ENCODE measurements around the gene COG2. TPM values are rescaled to one million over a fixed set of nuclear protein-coding genes. Genes with fewer than 3 reads are reported as not detected.

The COG2 gene, protein sequence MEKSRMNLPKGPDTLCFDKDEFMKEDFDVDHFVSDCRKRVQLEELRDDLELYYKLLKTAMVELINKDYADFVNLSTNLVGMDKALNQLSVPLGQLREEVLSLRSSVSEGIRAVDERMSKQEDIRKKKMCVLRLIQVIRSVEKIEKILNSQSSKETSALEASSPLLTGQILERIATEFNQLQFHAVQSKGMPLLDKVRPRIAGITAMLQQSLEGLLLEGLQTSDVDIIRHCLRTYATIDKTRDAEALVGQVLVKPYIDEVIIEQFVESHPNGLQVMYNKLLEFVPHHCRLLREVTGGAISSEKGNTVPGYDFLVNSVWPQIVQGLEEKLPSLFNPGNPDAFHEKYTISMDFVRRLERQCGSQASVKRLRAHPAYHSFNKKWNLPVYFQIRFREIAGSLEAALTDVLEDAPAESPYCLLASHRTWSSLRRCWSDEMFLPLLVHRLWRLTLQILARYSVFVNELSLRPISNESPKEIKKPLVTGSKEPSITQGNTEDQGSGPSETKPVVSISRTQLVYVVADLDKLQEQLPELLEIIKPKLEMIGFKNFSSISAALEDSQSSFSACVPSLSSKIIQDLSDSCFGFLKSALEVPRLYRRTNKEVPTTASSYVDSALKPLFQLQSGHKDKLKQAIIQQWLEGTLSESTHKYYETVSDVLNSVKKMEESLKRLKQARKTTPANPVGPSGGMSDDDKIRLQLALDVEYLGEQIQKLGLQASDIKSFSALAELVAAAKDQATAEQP
- polyA plus RNA-seq (2013, experiment 1 of 2), result 21.9 TPM
- polyA plus RNA-seq (2013, experiment 2 of 2), result 22.2 TPM

DNA sequence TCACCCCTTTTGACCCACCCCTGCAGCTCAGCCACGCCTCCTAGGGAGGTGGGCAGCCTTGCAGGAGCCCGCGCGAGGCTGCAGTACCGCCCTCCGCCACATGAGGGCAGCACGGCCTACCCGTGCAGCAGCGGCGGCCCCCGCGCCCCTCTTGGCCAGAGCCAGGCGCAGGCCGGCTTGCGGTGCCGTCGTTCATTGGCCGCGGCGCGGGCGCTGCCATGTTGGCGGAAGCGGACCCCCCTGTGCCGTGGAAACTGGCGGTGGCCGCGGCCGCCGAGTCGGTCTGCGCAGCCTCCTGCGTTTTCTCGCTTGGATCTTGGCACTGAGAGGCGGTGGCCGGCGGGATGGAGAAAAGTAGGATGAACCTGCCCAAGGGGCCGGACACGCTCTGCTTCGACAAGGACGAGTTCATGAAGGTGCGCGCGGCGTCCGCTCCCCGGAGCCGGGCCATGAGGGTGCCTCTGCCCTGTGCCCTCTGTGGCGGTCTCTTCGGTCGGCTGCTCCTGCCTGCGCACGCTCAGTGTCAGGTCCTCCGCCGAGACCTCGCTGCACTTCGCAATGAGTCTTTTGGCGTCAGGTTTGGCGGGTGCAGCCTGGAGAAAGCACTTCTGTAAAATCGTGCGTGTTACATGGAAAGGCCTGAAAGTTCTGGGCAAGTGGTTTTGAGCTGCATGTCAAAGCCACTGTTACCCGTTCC lies at the start of gene COG2:
COG2 (plus strand) TSS at position 219 of the 697 bp plus-strand sequence; CDS start at position 345, 126 bp downstream.
- Histone ChIP-seq H3K4me2 (ENCODE audit: low read length) (peak within 1 kb of the TSS; percentile 96), H4K8ac (ENCODE audit: low read depth, low read length) (peak within 1 kb of the TSS; percentile 87), H3K79me1 (ENCODE audit: low read length) (peaks cover 22% of the 10 kb centered on the region), H3K27me3 (ENCODE audit: insufficient read depth, low read length, poor library complexity) (no peaks in the 10 kb centered on the region), H3K4ac (ENCODE audit: low read depth, low read length) (no peak within 1 kb of the TSS), H2BK15ac (replicated peaks; ENCODE audit: low read depth) (no peak within 1 kb of the TSS), H3K9ac (ENCODE audit: low read length) (peak within 1 kb of the TSS; percentile 81), H2BK5ac (ENCODE audit: low read length) (peak within 1 kb of the TSS; percentile 11), H3K4me1 (ENCODE audit: control insufficient read depth, low read depth, low read length) (no peaks in the 10 kb centered on the region), H3K4me3 (ENCODE audit: low read length) (peak within 1 kb of the TSS; percentile 76), H3K18ac (ENCODE audit: low read length) (no peak within 1 kb of the TSS), H3K36me3 (ENCODE audit: control insufficient read depth, insufficient read depth, low read length) (no peaks in the 10 kb centered on the region), H2BK120ac (ENCODE audit: low read depth, low read length) (no peak within 1 kb of the TSS), H3K23ac (ENCODE audit: low read length) (no peak within 1 kb of the TSS), H4K5ac (ENCODE audit: low read length) (peak within 1 kb of the TSS; percentile 50), H3K79me2 (ENCODE audit: control insufficient read depth, insufficient read depth, low read length) (peaks cover 40% of the 10 kb centered on the region), H2AK5ac (ENCODE audit: low read length) (no peak within 1 kb of the TSS), H3K56ac (ENCODE audit: low read length) (peak within 1 kb of the TSS; percentile 93), H3K27ac (ENCODE audit: low read depth, low read length) (no peak within 1 kb of the TSS)
- WGBS (ENCODE audit: extremely low coverage, insufficient coverage, low lambda C conversion rate), result no CpG with 5 or more reads among the region's 62 CpGs
- DNase-seq, result peak; percentile 96

DNA sequence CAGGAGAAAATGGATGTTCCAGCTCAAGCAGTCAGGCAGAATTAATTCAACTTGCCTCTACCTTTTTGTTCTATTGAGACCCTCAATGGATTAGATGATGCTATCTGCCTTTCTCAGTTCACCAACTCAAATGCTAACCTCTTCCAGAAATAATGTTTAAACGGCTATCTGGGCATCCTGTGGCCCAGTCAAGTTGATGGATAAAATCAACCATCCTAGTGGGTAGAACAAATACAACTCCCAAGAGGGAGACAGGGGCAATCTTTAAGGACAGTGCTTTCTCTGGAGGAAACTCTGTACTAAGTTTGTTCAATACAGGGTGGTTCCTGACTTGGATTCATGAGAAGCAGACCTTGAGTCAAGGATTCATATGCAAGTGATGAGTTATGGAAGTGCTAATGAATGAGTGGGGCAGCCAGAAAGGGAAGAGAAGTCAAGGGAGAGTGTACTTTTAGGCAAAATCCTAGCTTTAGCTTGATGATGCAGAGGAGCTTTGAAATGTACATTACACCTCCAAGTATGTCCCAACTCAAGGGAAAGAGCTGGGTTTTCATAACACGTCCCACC lies 49.4 kb upstream of the COG2 start:
- Histone ChIP-seq H3K4me3 (ENCODE audit: low read length) (no peak overlapping the region), H3K36me3 (ENCODE audit: control insufficient read depth, insufficient read depth, low read length) (no peaks in the 10 kb centered on the region), H3K27me3 (ENCODE audit: insufficient read depth, low read length, poor library complexity) (no peaks in the 10 kb centered on the region), H3K27ac (ENCODE audit: low read depth, low read length) (no peak overlapping the region), H3K4ac (ENCODE audit: low read depth, low read length) (no peak overlapping the region), H3K4me1 (ENCODE audit: control insufficient read depth, low read depth, low read length) (no peaks in the 10 kb centered on the region), H3K79me1 (ENCODE audit: low read length) (no peaks in the 10 kb centered on the region), H4K5ac (ENCODE audit: low read length) (no peak overlapping the region), H3K9ac (ENCODE audit: low read length) (no peak overlapping the region), H2BK5ac (ENCODE audit: low read length) (no peak overlapping the region), H3K79me2 (ENCODE audit: control insufficient read depth, insufficient read depth, low read length) (no peaks in the 10 kb centered on the region), H3K56ac (ENCODE audit: low read length) (no peak overlapping the region), H2BK120ac (ENCODE audit: low read depth, low read length) (no peak overlapping the region), H4K8ac (ENCODE audit: low read depth, low read length) (no peak overlapping the region), H3K4me2 (ENCODE audit: low read length) (no peak overlapping the region), H2BK15ac (replicated peaks; ENCODE audit: low read depth) (no peak overlapping the region), H3K23ac (ENCODE audit: low read length) (no peak overlapping the region), H2AK5ac (ENCODE audit: low read length) (no peak overlapping the region), H3K18ac (ENCODE audit: low read length) (no peak overlapping the region)
- DNase-seq, result no peak
- no CpG with 5 or more reads among the region's 2 CpGs for WGBS (ENCODE audit: extremely low coverage, insufficient coverage, low lambda C conversion rate)

DNA sequence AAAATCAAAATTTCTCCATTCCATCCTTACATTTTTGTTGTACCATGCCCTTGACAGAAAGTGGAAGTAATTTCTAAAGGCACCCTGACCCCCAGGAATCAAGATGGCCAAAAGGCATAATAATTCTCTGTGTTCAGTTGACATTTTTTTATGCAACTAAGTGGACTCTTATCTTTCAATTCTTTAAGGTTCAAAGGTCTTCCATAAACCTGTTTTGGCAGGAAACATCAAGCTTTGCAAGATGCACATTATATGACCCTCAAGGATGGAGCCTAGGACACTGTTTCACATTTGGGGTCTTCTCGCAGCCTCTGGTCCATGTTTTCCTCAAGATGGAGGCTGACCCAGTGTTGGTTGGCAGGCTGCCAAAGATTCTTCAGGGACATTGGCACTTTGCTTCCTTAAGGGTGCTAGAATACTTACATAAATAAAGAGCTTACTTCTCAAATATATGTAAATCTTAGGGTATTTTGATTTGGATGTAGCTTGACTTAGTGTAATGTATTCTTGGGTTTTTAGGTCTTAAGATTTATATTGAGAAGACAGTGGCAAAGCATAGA lies 48.0 kb upstream of the COG2 start:
- no peak overlapping the region for H2BK5ac ChIP-seq (ENCODE audit: low read length)
- H3K79me1 ChIP-seq (ENCODE audit: low read length), result no peaks in the 10 kb centered on the region
- H3K4me2 ChIP-seq (ENCODE audit: low read length), result no peak overlapping the region
- H3K56ac ChIP-seq (ENCODE audit: low read length), result no peak overlapping the region
- no peak overlapping the region for H3K23ac ChIP-seq (ENCODE audit: low read length)
- H3K36me3 ChIP-seq (ENCODE audit: control insufficient read depth, insufficient read depth, low read length), result no peaks in the 10 kb centered on the region
- H2BK15ac ChIP-seq (replicated peaks; ENCODE audit: low read depth), result no peak overlapping the region
- no peak for DNase-seq
- H3K79me2 ChIP-seq (ENCODE audit: control insufficient read depth, insufficient read depth, low read length), result no peaks in the 10 kb centered on the region
- no peak overlapping the region for H3K4me3 ChIP-seq (ENCODE audit: low read length)
- H3K9ac ChIP-seq (ENCODE audit: low read length), result no peak overlapping the region
- WGBS (ENCODE audit: extremely low coverage, insufficient coverage, low lambda C conversion rate), result no CpG with 5 or more reads among the region's 1 CpG
- no peaks in the 10 kb centered on the region for H3K27me3 ChIP-seq (ENCODE audit: insufficient read depth, low read length, poor library complexity)
- H4K8ac ChIP-seq (ENCODE audit: low read depth, low read length), result no peak overlapping the region
- no peak overlapping the region for H2AK5ac ChIP-seq (ENCODE audit: low read length)
- no peak overlapping the region for H3K4ac ChIP-seq (ENCODE audit: low read depth, low read length)
- no peak overlapping the region for H3K18ac ChIP-seq (ENCODE audit: low read length)
- H3K27ac ChIP-seq (ENCODE audit: low read depth, low read length), result no peak overlapping the region
- H4K5ac ChIP-seq (ENCODE audit: low read length), result no peak overlapping the region
- H2BK120ac ChIP-seq (ENCODE audit: low read depth, low read length), result no peak overlapping the region
- H3K4me1 ChIP-seq (ENCODE audit: control insufficient read depth, low read depth, low read length), result no peaks in the 10 kb centered on the region

DNA sequence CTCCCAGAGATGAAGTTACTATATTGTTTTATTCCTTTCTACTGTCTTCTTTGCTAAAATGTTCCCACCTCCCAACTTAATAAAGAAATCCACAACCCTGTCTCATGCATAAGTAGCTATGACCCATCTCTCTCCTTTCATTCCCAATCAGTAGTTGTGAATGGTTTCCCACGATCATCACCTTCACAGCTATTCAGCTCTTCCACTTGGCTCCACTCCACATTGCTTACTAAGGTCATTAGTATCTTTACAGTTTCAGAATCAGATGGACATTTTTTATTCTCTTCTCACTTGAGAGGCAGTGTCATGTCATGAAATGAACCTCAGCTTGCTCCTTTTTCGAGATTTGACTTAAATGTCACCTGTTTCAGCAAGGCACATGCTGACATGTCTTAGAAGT lies 47.1 kb upstream of the COG2 start:
- Histone ChIP-seq H2BK15ac (replicated peaks; ENCODE audit: low read depth) (no peak overlapping the region), H4K5ac (ENCODE audit: low read length) (no peak overlapping the region), H3K4ac (ENCODE audit: low read depth, low read length) (no peak overlapping the region), H3K4me2 (ENCODE audit: low read length) (no peak overlapping the region), H3K4me1 (ENCODE audit: control insufficient read depth, low read depth, low read length) (no peaks in the 10 kb centered on the region), H3K56ac (ENCODE audit: low read length) (no peak overlapping the region), H2AK5ac (ENCODE audit: low read length) (no peak overlapping the region), H3K18ac (ENCODE audit: low read length) (no peak overlapping the region), H3K9ac (ENCODE audit: low read length) (no peak overlapping the region), H3K23ac (ENCODE audit: low read length) (no peak overlapping the region), H2BK120ac (ENCODE audit: low read depth, low read length) (no peak overlapping the region), H4K8ac (ENCODE audit: low read depth, low read length) (no peak overlapping the region), H3K27me3 (ENCODE audit: insufficient read depth, low read length, poor library complexity) (no peaks in the 10 kb centered on the region), H2BK5ac (ENCODE audit: low read length) (no peak overlapping the region), H3K36me3 (ENCODE audit: control insufficient read depth, insufficient read depth, low read length) (no peaks in the 10 kb centered on the region), H3K27ac (ENCODE audit: low read depth, low read length) (no peak overlapping the region), H3K4me3 (ENCODE audit: low read length) (no peak overlapping the region), H3K79me2 (ENCODE audit: control insufficient read depth, insufficient read depth, low read length) (no peaks in the 10 kb centered on the region), H3K79me1 (ENCODE audit: low read length) (no peaks in the 10 kb centered on the region)
- DNase-seq, result no peak
- no CpG with 5 or more reads among the region's 2 CpGs for WGBS (ENCODE audit: extremely low coverage, insufficient coverage, low lambda C conversion rate)

DNA sequence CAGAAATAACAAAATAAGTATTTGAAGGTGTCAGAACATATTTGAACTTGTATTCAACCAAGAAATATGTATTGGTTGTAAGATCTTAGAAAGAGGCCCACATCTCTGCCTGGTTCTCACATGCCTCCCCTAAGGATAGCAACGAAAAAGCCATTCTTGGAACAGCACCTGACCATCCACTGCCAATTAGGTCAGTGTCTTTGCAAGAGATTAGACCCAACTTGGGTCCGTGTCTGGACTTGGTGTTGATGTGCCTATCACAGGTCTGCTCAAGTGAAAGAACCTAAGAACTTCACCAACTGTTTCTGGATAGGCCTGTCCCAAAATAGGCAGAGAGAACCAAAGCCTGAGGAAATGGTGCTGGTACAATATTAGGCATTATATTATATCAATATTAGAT lies 46.0 kb upstream of the COG2 start:
- no peak overlapping the region for H2BK15ac ChIP-seq (replicated peaks; ENCODE audit: low read depth)
- no peak overlapping the region for H2BK120ac ChIP-seq (ENCODE audit: low read depth, low read length)
- no peak overlapping the region for H3K23ac ChIP-seq (ENCODE audit: low read length)
- H2AK5ac ChIP-seq (ENCODE audit: low read length), result no peak overlapping the region
- WGBS (ENCODE audit: extremely low coverage, insufficient coverage, low lambda C conversion rate), result no CpG with 5 or more reads among the region's 2 CpGs
- H3K4ac ChIP-seq (ENCODE audit: low read depth, low read length), result no peak overlapping the region
- H4K5ac ChIP-seq (ENCODE audit: low read length), result no peak overlapping the region
- no peak overlapping the region for H3K4me2 ChIP-seq (ENCODE audit: low read length)
- H3K79me2 ChIP-seq (ENCODE audit: control insufficient read depth, insufficient read depth, low read length), result no peaks in the 10 kb centered on the region
- H3K27me3 ChIP-seq (ENCODE audit: insufficient read depth, low read length, poor library complexity), result no peaks in the 10 kb centered on the region
- no peak overlapping the region for H3K27ac ChIP-seq (ENCODE audit: low read depth, low read length)
- no peak overlapping the region for H3K56ac ChIP-seq (ENCODE audit: low read length)
- no peak overlapping the region for H4K8ac ChIP-seq (ENCODE audit: low read depth, low read length)
- no peaks in the 10 kb centered on the region for H3K4me1 ChIP-seq (ENCODE audit: control insufficient read depth, low read depth, low read length)
- no peak overlapping the region for H3K18ac ChIP-seq (ENCODE audit: low read length)
- H3K9ac ChIP-seq (ENCODE audit: low read length), result no peak overlapping the region
- H3K79me1 ChIP-seq (ENCODE audit: low read length), result no peaks in the 10 kb centered on the region
- no peak for DNase-seq
- H3K4me3 ChIP-seq (ENCODE audit: low read length), result no peak overlapping the region
- H3K36me3 ChIP-seq (ENCODE audit: control insufficient read depth, insufficient read depth, low read length), result no peaks in the 10 kb centered on the region
- no peak overlapping the region for H2BK5ac ChIP-seq (ENCODE audit: low read length)
